GM12878 (cell line): ENCODE measurements around the gene CPA2. TPM values are rescaled to one million over a fixed set of nuclear protein-coding genes. Genes with fewer than 3 reads are reported as not detected.

Source experiments
- ATAC-seq: fragments of 200-7000 bp; cut with Tn5 transposase; 3 replicates; pipeline ENCODE4 v1.9.1; 2020; ENCODE audit warnings: mild to moderate bottlenecking, moderate library complexity
- BruUV-seq: library from RNA; stranded (reverse); fragments of 400-500 nt; replicated peaks from 2 replicates; lab custom pipeline; 2021; lab: Mats Ljungman, UMichigan
- CTCF ChIA-PET: fragments of 300-600 bp; sonication (Branson Sonifier 250); formaldehyde crosslinking; extraction: SDS; loops from one replicate; lab custom pipeline; 2021; ENCODE audit warnings: inconsistent platforms; lab: Yijun Ruan, JAX
- POLR2A ChIA-PET: fragments of 350-600 bp; formaldehyde crosslinking; extraction: SDS; loops from one replicate; lab custom pipeline; 2021; ENCODE audit warnings: inconsistent platforms; lab: Charles Lee
- RAD21 ChIA-PET: fragments of 300-600 bp; sonication (Branson Sonifier 250); formaldehyde crosslinking; loops from one replicate; lab custom pipeline; 2023; ENCODE audit warnings: antibody characterized with exemption; ENCODE audit not compliant: unreplicated experiment; lab: Charles Lee
- SMC1A ChIA-PET: fragments of 300-600 bp; sonication (Branson Sonifier 250); formaldehyde crosslinking; loops from one replicate; lab custom pipeline; 2023; ENCODE audit not compliant: unreplicated experiment, uncharacterized antibody; lab: Charles Lee
- DNase-seq: peaks from one replicate; pipeline ENCODE4 v3.0.0-alpha.2; 2011; ENCODE audit warnings: low read depth, low spot score
- FAIRE-seq: peaks from 3 replicates; lab custom pipeline; 2011; peaks lifted over from hg19 to GRCh38; lab: Jason Lieb, UNC
- H2AFZ ChIP-seq: 2 replicates; pipeline ENCODE4 v1.6.0; 2011; ENCODE audit warnings: low read depth, low read length, control low read depth; ENCODE audit not compliant: control insufficient read depth
- H3K27ac ChIP-seq: 2 replicates; pipeline ENCODE4 v1.5.1; 2011; ENCODE audit warnings: control low read depth; ENCODE audit not compliant: control insufficient read depth, insufficient read depth
- H3K27me3 ChIP-seq, 2 experiments: replicated peaks in 1 of 2; 2 replicates each; pipeline versions ENCODE4 v1.6.0 to v1.6.1; 2011; ENCODE audit warnings: low read length in 1 of 2; ENCODE audit not compliant: control insufficient read depth in 2 of 2, insufficient read depth in 2 of 2
- H3K36me3 ChIP-seq, 2 experiments: 2 replicates each; pipeline ENCODE4 v1.5.1; 2011; ENCODE audit warnings: low read length in 1 of 2; ENCODE audit not compliant: control insufficient read depth in 2 of 2, insufficient read depth in 2 of 2
- H3K4me1 ChIP-seq: 2 replicates; pipeline ENCODE4 v1.6.1; 2011; ENCODE audit warnings: mild to moderate bottlenecking, low read length, moderate library complexity, mixed read lengths; ENCODE audit not compliant: control insufficient read depth, insufficient read depth
- H3K4me2 ChIP-seq: 2 replicates; pipeline ENCODE4 v1.6.0; 2011; ENCODE audit warnings: control low read depth; ENCODE audit not compliant: control insufficient read depth, insufficient read depth
- H3K4me3 ChIP-seq: fragments of 200-600 bp; sonication (generic); 2 replicates; pipeline ENCODE4 v1.5.1; 2016
- H3K79me2 ChIP-seq: 2 replicates; pipeline ENCODE4 v1.6.0; 2011; ENCODE audit warnings: low read length; ENCODE audit not compliant: control insufficient read depth, insufficient read depth
- H3K9ac ChIP-seq: 2 replicates; pipeline ENCODE4 v1.8.0; 2011; ENCODE audit warnings: low read length, control low read depth, mixed read lengths; ENCODE audit not compliant: control insufficient read depth, insufficient read depth
- H3K9me3 ChIP-seq: replicated peaks from 3 replicates; pipeline ENCODE4 v1.5.1; 2011; ENCODE audit warnings: mild to moderate bottlenecking, low read length; ENCODE audit not compliant: control insufficient read depth, insufficient read depth
- H4K20me1 ChIP-seq: 2 replicates; pipeline ENCODE4 v1.6.0; 2011; ENCODE audit not compliant: control insufficient read depth, insufficient read depth
- KLF5 ChIP-seq: fragments of 450-650 bp; IDR thresholded peaks from 2 replicates; pipeline ENCODE4 v1.6.1; 2014; ENCODE audit warnings: mild to moderate bottlenecking; ENCODE audit not compliant: partially characterized antibody
- WGBS: methylation state at CpG from one replicate; pipeline ENCODE4 v1.1.6; 2016; ENCODE audit warnings: low lambda C conversion rate; ENCODE audit not compliant: insufficient replicate concordance, insufficient coverage; ENCODE audit errors: missing lambda C conversion rate; 5-methylcytosine and 5-hydroxymethylcytosine counted together
- in situ Hi-C: fragments of 300-500 bp; cut with MboI; formaldehyde crosslinking; loops from 9 replicates; pipeline ENCODE4 v1.14.3; 2018; ENCODE audit warnings: mixed read lengths
- intact Hi-C: fragments of 100-400 bp; cut with micrococcal nuclease; formaldehyde crosslinking; loops from one replicate; pipeline ENCODE4 v1.14.2; 2022; ENCODE audit not compliant: unreplicated experiment
- polyA plus RNA-seq, 11 experiments: library from polyadenylated mRNA; depleted of rRNA in 4 of 11; unstranded in 6 of 11; stranded (reverse) in 5 of 11; fragments of >200 nt; fragmentation: Nextera tagmentation in 4 of 11; fragmentation: Illumina TruSeq in 1 of 11; extraction: Ambion mirVana in 4 of 11; extraction: Trizol in 1 of 11; gene quantifications; 1 replicate in 1 of 11; 2 replicates in 10 of 11; pipeline versions ENCODE4 v1.2.1 to v1.2.3, GENCODE V29; 2011 to 2016; ENCODE audit warnings: inconsistent platforms in 2 of 11, missing spikeins in 2 of 11, low read depth in 1 of 11
- total RNA-seq, 4 experiments: library from RNA; depleted of rRNA in 3 of 4; stranded (reverse); fragments of >200 nt in 3 of 4; fragmentation: Illumina TruSeq in 1 of 4; extraction: Trizol in 1 of 4; gene quantifications; 2 replicates each; pipeline versions ENCODE4 v1.2.1 to v1.2.3, GENCODE V29; 2013 to 2021
- TF ChIP-seq, protein P1 (sequence below), 3 experiments: IDR thresholded peaks in 2 of 3; conservative IDR thresholded peaks in 1 of 3; 2 replicates each; pipeline ENCODE4 v1.5.1; 2011; ENCODE audit warnings: low read depth in 3 of 3, low read length in 3 of 3, mild to moderate bottlenecking in 3 of 3, control low read depth in 2 of 3, moderate library complexity in 2 of 3, inconsistent platforms in 1 of 3, mixed read lengths in 1 of 3; ENCODE audit not compliant: control insufficient read depth in 2 of 3, insufficient read depth in 1 of 3; ENCODE audit errors: extremely low read depth in 1 of 3
- TF ChIP-seq, protein P2 (sequence below): fragments of 450-650 bp; IDR thresholded peaks from 2 replicates; pipeline ENCODE4 v1.6.1; 2016; ENCODE audit warnings: mild to moderate bottlenecking

The CPA2 gene
- total and polyA plus RNA-seq, 10 of the 15 experiments (the other 5 are each of a cell fraction or from before 2014, with no cell fraction given) = 0.04 to 1.9 TPM; not detected in 8

DNA sequence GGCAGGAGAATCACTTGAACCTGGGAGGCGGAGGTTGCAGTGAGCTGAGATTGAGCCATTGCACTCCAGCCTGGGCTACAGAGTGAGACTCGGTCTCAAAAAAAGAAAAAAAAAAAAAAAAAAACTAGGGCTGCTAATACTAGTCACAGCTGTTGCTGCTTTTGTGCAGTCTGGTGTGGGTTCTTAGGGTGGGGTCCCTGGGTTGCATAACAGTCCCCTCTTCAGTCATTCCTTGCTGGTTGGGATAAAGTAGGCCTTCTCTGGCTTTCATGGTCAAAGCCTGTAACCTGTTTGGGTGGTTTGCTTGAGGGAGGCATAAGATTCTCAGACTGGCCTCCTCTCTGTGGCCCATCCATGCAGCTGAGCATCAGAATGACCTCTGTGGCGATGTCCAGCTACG is 44.9 kb upstream of the CPA2 start (continued):
- TF ChIP-seq, protein P1, sequence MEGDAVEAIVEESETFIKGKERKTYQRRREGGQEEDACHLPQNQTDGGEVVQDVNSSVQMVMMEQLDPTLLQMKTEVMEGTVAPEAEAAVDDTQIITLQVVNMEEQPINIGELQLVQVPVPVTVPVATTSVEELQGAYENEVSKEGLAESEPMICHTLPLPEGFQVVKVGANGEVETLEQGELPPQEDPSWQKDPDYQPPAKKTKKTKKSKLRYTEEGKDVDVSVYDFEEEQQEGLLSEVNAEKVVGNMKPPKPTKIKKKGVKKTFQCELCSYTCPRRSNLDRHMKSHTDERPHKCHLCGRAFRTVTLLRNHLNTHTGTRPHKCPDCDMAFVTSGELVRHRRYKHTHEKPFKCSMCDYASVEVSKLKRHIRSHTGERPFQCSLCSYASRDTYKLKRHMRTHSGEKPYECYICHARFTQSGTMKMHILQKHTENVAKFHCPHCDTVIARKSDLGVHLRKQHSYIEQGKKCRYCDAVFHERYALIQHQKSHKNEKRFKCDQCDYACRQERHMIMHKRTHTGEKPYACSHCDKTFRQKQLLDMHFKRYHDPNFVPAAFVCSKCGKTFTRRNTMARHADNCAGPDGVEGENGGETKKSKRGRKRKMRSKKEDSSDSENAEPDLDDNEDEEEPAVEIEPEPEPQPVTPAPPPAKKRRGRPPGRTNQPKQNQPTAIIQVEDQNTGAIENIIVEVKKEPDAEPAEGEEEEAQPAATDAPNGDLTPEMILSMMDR (IDR thresholded peaks at IDR 0.05 in 2 of 3, conservative IDR thresholded peaks at IDR 0.05 in 1 of 3; ENCODE audit: control insufficient read depth in 2 of 3, extremely low read depth in 1 of 3, insufficient read depth in 1 of 3, low read depth in 3 of 3, low read length in 3 of 3) = no peak

DNA sequence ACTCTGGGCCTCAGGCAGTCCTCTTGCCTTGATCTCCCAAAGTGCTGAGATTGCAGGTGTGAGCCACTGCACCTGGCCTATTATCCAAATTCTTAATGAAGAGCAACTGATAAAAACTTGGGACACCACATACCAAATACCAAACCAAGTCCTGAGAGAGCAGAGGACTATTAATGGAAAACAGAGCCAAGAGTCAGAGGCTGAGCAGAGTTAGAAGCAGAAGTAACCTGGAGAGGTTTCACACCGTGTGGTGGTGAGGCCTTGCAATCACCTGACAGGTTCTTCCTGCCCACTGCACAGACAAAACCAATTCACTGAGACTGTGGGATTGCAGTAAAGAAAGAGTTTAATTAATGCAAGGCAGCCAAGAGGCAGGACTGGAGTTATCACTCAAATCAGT is 43.0 kb upstream of the CPA2 start:
- in situ Hi-C loops = no loop called here
- no TSS peak for BruUV-seq
- ChIA-PET RAD21 (no interaction called here), SMC1A (no interaction called here), CTCF (no interaction called here)
- no peaks in the 10 kb centered on the region for H3K27me3 ChIP-seq
- H3K4me3 ChIP-seq = no peak overlapping the region
- H3K27ac ChIP-seq = no peak overlapping the region
- no peaks in the 10 kb centered on the region for H3K79me2 ChIP-seq
- H3K4me2 ChIP-seq = 0 out of 2 replicates have a peak overlapping the region, but pooled peaks have one; percentile 25
- H3K36me3 ChIP-seq = no peaks in the 10 kb centered on the region
- H2AFZ ChIP-seq = no peak overlapping the region
- 0% methylated on average over 1 of the region's 1 CpG for WGBS
- TF ChIP-seq, protein P2, sequence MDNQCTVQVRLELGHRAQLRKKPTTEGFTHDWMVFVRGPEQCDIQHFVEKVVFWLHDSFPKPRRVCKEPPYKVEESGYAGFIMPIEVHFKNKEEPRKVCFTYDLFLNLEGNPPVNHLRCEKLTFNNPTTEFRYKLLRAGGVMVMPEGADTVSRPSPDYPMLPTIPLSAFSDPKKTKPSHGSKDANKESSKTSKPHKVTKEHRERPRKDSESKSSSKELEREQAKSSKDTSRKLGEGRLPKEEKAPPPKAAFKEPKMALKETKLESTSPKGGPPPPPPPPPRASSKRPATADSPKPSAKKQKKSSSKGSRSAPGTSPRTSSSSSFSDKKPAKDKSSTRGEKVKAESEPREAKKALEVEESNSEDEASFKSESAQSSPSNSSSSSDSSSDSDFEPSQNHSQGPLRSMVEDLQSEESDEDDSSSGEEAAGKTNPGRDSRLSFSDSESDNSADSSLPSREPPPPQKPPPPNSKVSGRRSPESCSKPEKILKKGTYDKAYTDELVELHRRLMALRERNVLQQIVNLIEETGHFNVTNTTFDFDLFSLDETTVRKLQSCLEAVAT = peak; percentile 86
- TF ChIP-seq KLF5 = no peak
- TF ChIP-seq, all 136 proteins: peak for 1
- no peak for DNase-seq
- no peaks in the 10 kb centered on the region for H4K20me1 ChIP-seq
- FAIRE-seq = no peak
- H3K9ac ChIP-seq = no peak overlapping the region
- ATAC-seq = peak; percentile 52; the same call in 2 of the 3 replicates
- POLR2A ChIA-PET = no interaction called here
- H3K9me3 ChIP-seq = no peaks in the 10 kb centered on the region; the same call in 2 of the 3 replicates
- no peaks in the 10 kb centered on the region for H3K4me1 ChIP-seq
- intact Hi-C loops = no loop called here
